Right lobe of liver (tissue), 6 donors: ENCODE measurements around the gene SLX4IP. TPM values are rescaled to one million over a fixed set of nuclear protein-coding genes. Genes with fewer than 3 reads are reported as not detected.

Source experiments
- ATAC-seq, 4 donors: fragments of 200-7000 bp; cut with Tn5 transposase; one replicate each; pipeline ENCODE4 v1.9.1; 2020; ENCODE audit warnings: mild to moderate bottlenecking in 4 of 4, moderate library complexity in 4 of 4
- DNase-seq, 3 donors: peaks; one replicate each; pipeline ENCODE4 v3.0.0-alpha.2; 2020
- H3K27ac ChIP-seq, 3 donors: fragments of 200-600 bp; one replicate each; pipeline ENCODE4 v1.8.0; 2022
- H3K27me3 ChIP-seq, 2 donors: fragments of 200-600 bp; one replicate each; pipeline ENCODE4 v1.8.0; 2022
- H3K36me3 ChIP-seq, 4 donors: fragments of 200-600 bp; sonication (generic) in 1 of 4; one replicate each; pipeline versions ENCODE4 v1.5.1 to v1.8.0; 2017 to 2022; ENCODE audit warnings: control low read depth in 1 of 4
- H3K4me1 ChIP-seq, 4 donors: fragments of 200-600 bp; sonication (generic) in 1 of 4; one replicate each; pipeline versions ENCODE4 v1.5.1 to v1.8.0; 2017 to 2022; ENCODE audit warnings: control low read depth in 1 of 4
- H3K4me3 ChIP-seq, 3 donors: fragments of 200-600 bp; one replicate each; pipeline ENCODE4 v1.8.0; 2022
- H3K9me3 ChIP-seq, 4 donors: fragments of 200-600 bp; sonication (generic) in 1 of 4; one replicate each; pipeline versions ENCODE4 v1.5.1 to v1.8.0; 2017 to 2022; ENCODE audit warnings: control low read depth in 1 of 4
- POLR2A ChIP-seq: fragments of 450-650 bp; IDR thresholded peaks from one replicate; pipeline ENCODE4 v1.6.1; 2017; ENCODE audit warnings: antibody characterized with exemption, mild to moderate bottlenecking
- WGBS: methylation state at CpG from one replicate; pipeline ENCODE4 v1.1.6; 2018; ENCODE audit warnings: low coverage, low lambda C conversion rate; ENCODE audit not compliant: insufficient coverage; ENCODE audit errors: missing lambda C conversion rate; 5-methylcytosine and 5-hydroxymethylcytosine counted together
- intact Hi-C, 2 donors: fragments of 100-400 bp; cut with DNase I; formaldehyde crosslinking; loops; one replicate each; pipeline versions ENCODE4 v1.11.2 to v1.14.1; 2022
- total RNA-seq, 6 experiments: library from RNA; depleted of rRNA in 2 of 6; stranded (reverse); fragments of >200 nt in 2 of 6; fragmentation: NEBNext Ultra II Directional in 3 of 6; extraction: Animal tissue kit (Norgen Biotek cat#: 25700) in 3 of 6; gene quantifications; one replicate each; pipeline versions ENCODE4 v1.1.0 to v1.2.4, GENCODE V29; 2016 to 2023
- TF ChIP-seq, protein P1 (sequence below), 4 donors: fragments of 200-600 bp in 3 of 4; fragments of 450-650 bp in 1 of 4; IDR thresholded peaks; one replicate each; pipeline versions ENCODE4 v1.5.1 to v1.8.0; 2016 to 2022; ENCODE audit warnings: antibody characterized with exemption in 4 of 4, mild to moderate bottlenecking in 2 of 4
- donor health status: DM: no; HTN: yes; CAD: no.
- donor health status: DM: no; HTN: no; CAD: no.
- donor health status: DM: no; HTN: no; CAD: no.
- donor health status: DM: no; HTN: yes; CAD: no.
- donor health status: DM: no; HTN: yes; CAD: no.

Gene SLX4IP
- total RNA-seq, 6 experiments from 2014 or later = 2.0 to 4.0 (median 3.5) TPM

DNA sequence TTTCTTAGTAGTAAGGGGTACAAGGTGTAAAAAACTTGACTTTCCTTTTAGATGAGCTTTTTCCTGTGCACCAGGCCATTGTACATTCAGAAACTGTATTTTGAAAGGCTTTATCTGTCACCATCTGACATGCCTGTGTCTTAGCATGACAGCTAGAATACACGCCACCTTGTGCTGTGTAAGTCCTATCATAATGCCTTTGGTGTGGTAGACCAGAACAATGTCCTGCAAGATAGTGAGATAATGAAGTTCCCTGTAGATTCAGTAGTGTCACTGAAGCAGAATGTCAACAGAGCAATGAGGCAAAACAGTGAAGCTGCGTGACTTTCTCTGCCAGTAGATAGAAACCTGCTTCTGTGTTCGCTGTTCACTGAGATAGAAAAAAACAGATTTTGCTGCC, 132.9 kb downstream of the SLX4IP start:
- 92% methylated on average over 3 of the region's 3 CpGs for WGBS
- Histone ChIP-seq H3K4me1 (no peaks in the 10 kb centered on the region), H3K27me3 (no peaks in the 10 kb centered on the region), H3K36me3 (no peaks in the 10 kb centered on the region), H3K9me3 (no peaks in the 10 kb centered on the region), H3K4me3 (no peak overlapping the region), H3K27ac (no peak overlapping the region)
- intact Hi-C loops = no loop called here
- no peak for ATAC-seq
- DNase-seq = no peak
- no peak for TF ChIP-seq POLR2A
- TF ChIP-seq, protein P1, sequence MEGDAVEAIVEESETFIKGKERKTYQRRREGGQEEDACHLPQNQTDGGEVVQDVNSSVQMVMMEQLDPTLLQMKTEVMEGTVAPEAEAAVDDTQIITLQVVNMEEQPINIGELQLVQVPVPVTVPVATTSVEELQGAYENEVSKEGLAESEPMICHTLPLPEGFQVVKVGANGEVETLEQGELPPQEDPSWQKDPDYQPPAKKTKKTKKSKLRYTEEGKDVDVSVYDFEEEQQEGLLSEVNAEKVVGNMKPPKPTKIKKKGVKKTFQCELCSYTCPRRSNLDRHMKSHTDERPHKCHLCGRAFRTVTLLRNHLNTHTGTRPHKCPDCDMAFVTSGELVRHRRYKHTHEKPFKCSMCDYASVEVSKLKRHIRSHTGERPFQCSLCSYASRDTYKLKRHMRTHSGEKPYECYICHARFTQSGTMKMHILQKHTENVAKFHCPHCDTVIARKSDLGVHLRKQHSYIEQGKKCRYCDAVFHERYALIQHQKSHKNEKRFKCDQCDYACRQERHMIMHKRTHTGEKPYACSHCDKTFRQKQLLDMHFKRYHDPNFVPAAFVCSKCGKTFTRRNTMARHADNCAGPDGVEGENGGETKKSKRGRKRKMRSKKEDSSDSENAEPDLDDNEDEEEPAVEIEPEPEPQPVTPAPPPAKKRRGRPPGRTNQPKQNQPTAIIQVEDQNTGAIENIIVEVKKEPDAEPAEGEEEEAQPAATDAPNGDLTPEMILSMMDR (IDR thresholded peaks at IDR 0.05) = no peak

DNA sequence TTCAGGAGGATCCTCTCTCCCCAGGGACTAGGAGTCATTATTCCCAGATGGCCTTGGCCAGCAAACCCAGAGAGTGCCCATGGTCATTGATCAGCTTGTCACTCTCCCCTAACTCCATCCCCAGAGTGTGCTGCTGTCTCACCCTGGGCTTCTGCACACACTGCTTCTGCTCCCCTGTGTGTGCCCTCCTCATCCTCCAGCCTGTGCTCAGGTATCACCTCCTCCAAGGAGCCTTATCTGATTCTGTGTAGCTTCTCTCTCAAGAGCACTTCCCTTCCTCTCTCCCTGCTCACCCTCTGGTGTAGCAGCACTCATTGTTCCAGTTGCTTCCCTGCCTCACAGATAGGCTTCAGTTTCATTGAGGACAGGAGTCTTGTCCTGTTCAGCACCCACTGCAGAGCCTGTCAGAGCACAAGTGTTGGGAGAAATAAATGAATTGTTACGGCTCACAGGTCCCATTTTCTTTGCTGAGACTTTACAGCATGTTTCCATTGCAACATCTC, 136.3 kb downstream of the SLX4IP start:
- ATAC-seq (peak in 1 of 4 donors; percentile 13), DNase-seq (no peak)
- TF ChIP-seq POLR2A = no peak
- TF ChIP-seq, protein P1 (IDR thresholded peaks at IDR 0.05) = no peak
- WGBS = 100% methylated on average over 1 of the region's 1 CpG
- intact Hi-C loops = no loop called here
- H3K27ac ChIP-seq = no peak overlapping the region
- H3K36me3 ChIP-seq = no peaks in the 10 kb centered on the region
- H3K4me1 ChIP-seq = no peaks in the 10 kb centered on the region
- no peak overlapping the region for H3K4me3 ChIP-seq
- no peaks in the 10 kb centered on the region for H3K9me3 ChIP-seq
- H3K27me3 ChIP-seq = no peaks in the 10 kb centered on the region

DNA sequence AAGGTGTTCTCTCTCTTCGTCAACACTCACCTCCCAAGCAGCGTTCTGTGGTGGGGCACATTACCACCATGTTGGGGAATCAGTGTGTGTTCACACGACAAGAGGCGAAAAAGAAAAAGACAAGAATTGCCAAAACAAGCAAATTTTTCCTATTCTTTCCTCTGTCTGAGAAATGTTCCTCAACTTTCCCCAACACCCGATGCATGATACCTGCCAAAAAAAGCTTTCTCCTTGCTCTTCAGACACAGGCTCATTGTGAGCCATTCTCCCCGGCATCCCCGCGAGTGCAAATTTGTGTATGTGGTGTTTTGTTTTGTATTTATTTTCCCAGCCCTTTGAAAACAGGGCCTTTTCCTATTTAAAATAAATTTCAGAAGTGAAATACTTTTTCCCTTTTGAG, 137.7 kb downstream of the SLX4IP start:
- intact Hi-C loops = no loop called here
- no peaks in the 10 kb centered on the region for H3K9me3 ChIP-seq
- H3K4me3 ChIP-seq = no peak overlapping the region
- no peaks in the 10 kb centered on the region for H3K27me3 ChIP-seq
- no peaks in the 10 kb centered on the region for H3K4me1 ChIP-seq
- WGBS = 87% methylated on average over 7 of the region's 8 CpGs
- TF ChIP-seq, protein P1 (IDR thresholded peaks at IDR 0.05) = no peak
- no peak for TF ChIP-seq POLR2A
- DNase-seq = no peak
- H3K36me3 ChIP-seq = no peaks in the 10 kb centered on the region
- no peak for ATAC-seq
- no peak overlapping the region for H3K27ac ChIP-seq

DNA sequence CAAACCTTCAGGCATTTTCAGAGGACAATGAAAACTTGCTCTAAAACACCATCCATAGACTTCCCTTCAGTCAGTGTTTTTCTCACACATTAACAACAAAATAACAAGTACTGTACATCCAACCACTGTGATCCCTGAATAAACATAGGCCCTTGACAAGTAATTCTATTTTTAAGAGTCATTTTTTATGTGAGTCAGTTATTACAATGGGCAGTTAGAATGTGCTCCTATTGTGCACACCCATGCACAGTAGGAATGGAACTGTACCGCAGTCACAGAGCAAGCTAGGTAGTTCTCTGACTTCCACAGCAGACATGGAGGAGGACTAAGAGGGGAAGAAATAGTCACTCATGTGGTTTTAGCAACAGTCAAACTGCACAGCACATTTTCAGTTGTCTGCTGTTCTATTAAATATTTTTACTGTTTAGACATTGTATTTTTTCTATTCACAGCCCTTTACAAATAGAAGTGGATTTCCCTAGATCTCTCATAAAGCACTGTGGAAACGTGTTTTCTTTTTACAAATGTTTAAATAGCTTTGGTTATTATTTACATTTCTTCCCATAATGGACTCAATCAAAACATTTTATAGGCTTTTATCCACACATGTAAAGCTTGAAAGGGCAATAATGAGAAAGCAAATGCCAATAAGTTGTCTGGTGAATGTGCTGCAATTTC, 138.3 kb downstream of the SLX4IP start:
- Histone ChIP-seq H3K4me3 (no peak overlapping the region), H3K9me3 (no peaks in the 10 kb centered on the region), H3K27me3 (no peaks in the 10 kb centered on the region), H3K27ac (no peak overlapping the region), H3K4me1 (no peaks in the 10 kb centered on the region), H3K36me3 (no peaks in the 10 kb centered on the region)
- DNase-seq = no peak
- intact Hi-C loops = no loop called here
- TF ChIP-seq, protein P1 (IDR thresholded peaks at IDR 0.05) = no peak
- TF ChIP-seq POLR2A = no peak
- no peak for ATAC-seq
- 73% methylated on average over 1 of the region's 2 CpGs for WGBS
